Urinary bladder (tissue), 4 donors: ENCODE data around the gene RPSA. TPM values are rescaled to one million over a fixed set of nuclear protein-coding genes. Genes with fewer than 3 reads are reported as not detected.

Source experiments
- DNase-seq: peaks from one replicate; pipeline ENCODE4 v3.0.0-alpha.2; 2015; ENCODE audit errors: extremely low spot score
- H3K27ac ChIP-seq: one replicate; pipeline ENCODE4 v1.5.1; 2013; ENCODE audit warnings: low read depth, mild to moderate bottlenecking, moderate library complexity
- H3K36me3 ChIP-seq: one replicate; pipeline ENCODE4 v1.6.1; 2013; ENCODE audit warnings: mild to moderate bottlenecking, moderate library complexity; ENCODE audit not compliant: insufficient read depth
- H3K4me1 ChIP-seq: one replicate; pipeline ENCODE4 v1.6.1; 2013; ENCODE audit warnings: mild to moderate bottlenecking, moderate library complexity; ENCODE audit not compliant: insufficient read depth
- H3K4me3 ChIP-seq: one replicate; pipeline ENCODE4 v1.5.1; 2013; ENCODE audit warnings: low read depth, low read length
- WGBS: extraction: QIAGEN DNeasy Blood & Tissue Kit; methylation state at CpG from one replicate; pipeline ENCODE4 v1.1.7; 2013; 5-methylcytosine and 5-hydroxymethylcytosine counted together
- polyA plus RNA-seq: library from polyadenylated mRNA; stranded (reverse); fragments of 200-250 nt; gene quantifications from one replicate; pipeline ENCODE4 v1.2.3, GENCODE V29; 2013
- total RNA-seq: library from RNA; depleted of rRNA; stranded (reverse); fragments of >200 nt; gene quantifications from one replicate; pipeline ENCODE4 v1.2.3, GENCODE V29; 2014
- donor health status: healthy with polysubstance abuse.
- donor health status: healthy.

RPSA gene
- total and polyA plus RNA-seq, 2 donors, result 970 to 1,326 TPM

DNA sequence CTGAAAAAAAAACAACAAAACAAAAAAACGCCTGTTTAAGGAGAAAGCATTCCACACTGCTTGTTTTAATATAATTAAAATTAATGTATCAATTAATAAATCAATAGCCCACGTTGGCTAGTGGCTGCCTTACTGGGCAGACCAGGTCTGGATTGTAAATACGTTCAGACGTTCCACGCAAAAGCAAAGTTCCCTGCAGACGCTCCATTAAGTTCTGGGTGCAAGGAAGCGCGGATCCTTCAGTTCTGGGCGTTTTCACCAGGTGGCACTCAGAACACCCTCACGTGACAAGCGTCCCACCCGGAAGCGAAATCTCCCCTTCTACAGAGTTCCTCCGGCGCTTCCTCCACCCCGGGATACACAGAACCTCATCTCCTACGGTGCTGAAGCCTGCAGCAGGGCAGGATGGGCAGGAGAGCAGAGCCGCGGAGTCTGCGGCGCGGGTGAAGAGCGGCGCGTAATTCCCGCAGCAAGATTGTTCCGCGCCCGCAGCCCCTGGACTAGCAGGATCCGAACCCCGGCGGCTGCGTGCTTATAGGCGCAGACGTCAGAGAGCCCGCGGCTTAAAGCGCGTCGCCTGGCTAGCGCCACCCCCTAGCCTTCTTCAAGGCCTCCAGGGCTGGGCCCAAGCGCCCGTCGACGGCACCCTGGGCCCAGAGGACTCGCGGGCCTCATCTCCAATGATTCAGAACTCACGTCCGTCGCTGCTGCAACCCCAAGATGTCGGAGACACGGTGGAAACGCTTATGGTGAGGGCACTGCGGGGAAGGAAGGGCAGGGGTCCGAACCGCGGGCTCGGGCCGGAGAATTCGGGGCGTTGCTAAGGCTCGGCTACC lies 23.3 kb upstream of the RPSA start, which contains the start of gene SLC25A38:
SLC25A38 (plus strand) TSS at position 326 of the 836 bp plus-strand sequence; CDS start at position 681, 355 bp downstream.
- Histone ChIP-seq H3K27ac (peak within 1 kb of the TSS; percentile 97), H3K4me3 (peak within 1 kb of the TSS; percentile 71), H3K4me1 (no peaks in the 10 kb centered on the region), H3K36me3 (no peaks in the 10 kb centered on the region)
- peak; percentile 69 for DNase-seq
- WGBS, result under 1% methylated on average over 62 of the region's 62 CpGs

DNA sequence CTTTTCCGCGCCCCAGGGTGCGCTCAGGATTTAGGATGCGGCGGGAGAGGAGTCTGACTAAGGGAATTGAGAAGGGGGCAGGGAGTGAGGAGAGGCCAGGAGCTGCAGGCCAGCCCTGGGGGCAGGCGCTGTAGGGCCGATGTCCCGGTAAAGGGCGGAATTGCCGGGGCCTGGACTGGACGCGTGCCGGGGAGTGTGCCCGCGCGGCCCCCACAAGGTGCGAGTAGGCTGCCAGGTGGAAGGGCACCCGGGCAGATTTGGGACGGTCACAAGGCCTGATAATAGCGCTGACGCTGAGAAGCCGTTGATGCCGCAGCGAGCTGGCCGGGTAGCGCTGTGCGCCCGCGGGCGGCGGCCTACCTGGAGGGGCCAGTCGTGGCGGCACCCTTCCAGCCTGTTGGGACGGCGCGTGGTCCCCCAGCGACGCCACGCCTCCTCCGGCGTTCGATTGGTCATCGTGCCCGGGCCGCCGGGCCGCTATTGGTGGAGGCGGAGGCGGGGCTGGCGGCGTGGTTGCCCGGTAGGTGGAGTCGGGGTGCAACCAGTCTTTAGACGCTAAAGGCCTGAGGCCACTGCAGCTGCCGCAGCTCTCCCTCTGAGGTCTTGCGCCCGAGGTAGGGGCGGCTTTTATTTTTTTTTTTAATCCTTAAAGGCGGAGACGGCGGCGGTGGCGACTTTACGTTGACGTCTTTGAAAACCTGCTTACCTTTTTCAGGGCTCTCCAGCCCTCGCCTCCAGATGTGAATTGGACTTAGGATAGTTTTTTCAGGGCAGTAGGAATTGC lies 22.4 kb upstream of the RPSA start:
- under 1% methylated on average over 66 of the region's 66 CpGs for whole genome bisulfite sequencing
- peak overlapping the region; percentile 97 for H3K27ac ChIP-seq

GRCh38 chr3:39384665-39385000 lies 21.9 kb upstream of the RPSA start:
- no peak for DNase-seq
- Histone ChIP-seq H3K4me1 (no peaks in the 10 kb centered on the region), H3K36me3 (no peaks in the 10 kb centered on the region), H3K4me3 (peak overlapping the region; percentile 71), H3K27ac (no peak overlapping the region)
- 65% methylated on average over 14 of the region's 14 CpGs for WGBS

More for the DNA sequence above, 22.4 kb upstream of the RPSA start:
- H3K4me1 ChIP-seq, result no peaks in the 10 kb centered on the region
- H3K36me3 ChIP-seq, result no peaks in the 10 kb centered on the region
- peak; percentile 74 for DNase-seq
- H3K4me3 ChIP-seq, result peak overlapping the region; percentile 71

GRCh38 chr3:39385456-39386090 lies 20.9 kb upstream of the RPSA start:
- 74% methylated on average over 9 of the region's 9 CpGs for WGBS
- DNase-seq, result no peak
- Histone ChIP-seq H3K27ac (no peak overlapping the region), H3K4me3 (no peak overlapping the region), H3K4me1 (no peaks in the 10 kb centered on the region), H3K36me3 (no peaks in the 10 kb centered on the region)

GRCh38 chr3:39386318-39386717 lies 20.2 kb upstream of the RPSA start:
- Histone ChIP-seq H3K36me3 (no peaks in the 10 kb centered on the region), H3K4me3 (no peak overlapping the region), H3K4me1 (no peaks in the 10 kb centered on the region), H3K27ac (no peak overlapping the region)
- DNase-seq, result no peak
- WGBS, result 76% methylated on average over 5 of the region's 5 CpGs

DNA sequence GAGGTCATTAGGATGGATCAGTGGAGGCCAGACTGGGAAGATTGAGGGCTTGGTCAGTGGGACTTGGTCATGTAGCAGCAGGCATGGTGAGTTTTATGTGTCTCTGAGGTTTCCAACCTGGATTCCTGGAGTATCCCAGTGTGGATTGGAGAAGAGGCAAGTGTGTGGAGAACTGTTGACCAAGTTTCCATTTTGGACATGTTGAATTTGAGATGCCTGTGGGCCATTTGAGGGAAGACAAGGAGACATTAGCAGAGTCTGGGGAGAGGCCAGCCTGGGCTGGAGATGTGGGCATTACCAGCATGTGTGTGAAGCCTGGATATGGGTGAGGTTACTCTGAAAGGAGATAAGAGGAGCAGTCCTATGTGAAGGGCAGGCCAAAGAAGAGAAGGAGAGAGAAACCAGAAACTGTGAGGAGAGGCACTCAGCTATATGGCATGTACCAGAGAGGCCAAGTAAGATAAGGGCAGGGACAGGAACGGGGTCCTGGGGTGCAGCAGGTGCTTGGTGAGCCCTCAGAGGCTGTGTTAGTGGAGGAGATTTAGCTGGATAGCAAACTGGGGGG lies 19.0 kb upstream of the RPSA start:
- 83% methylated on average over 1 of the region's 1 CpG for WGBS
- DNase-seq, result no peak
- Histone ChIP-seq H3K36me3 (peaks cover 3% of the 10 kb centered on the region), H3K4me1 (no peaks in the 10 kb centered on the region), H3K4me3 (no peak overlapping the region), H3K27ac (no peak overlapping the region)

DNA sequence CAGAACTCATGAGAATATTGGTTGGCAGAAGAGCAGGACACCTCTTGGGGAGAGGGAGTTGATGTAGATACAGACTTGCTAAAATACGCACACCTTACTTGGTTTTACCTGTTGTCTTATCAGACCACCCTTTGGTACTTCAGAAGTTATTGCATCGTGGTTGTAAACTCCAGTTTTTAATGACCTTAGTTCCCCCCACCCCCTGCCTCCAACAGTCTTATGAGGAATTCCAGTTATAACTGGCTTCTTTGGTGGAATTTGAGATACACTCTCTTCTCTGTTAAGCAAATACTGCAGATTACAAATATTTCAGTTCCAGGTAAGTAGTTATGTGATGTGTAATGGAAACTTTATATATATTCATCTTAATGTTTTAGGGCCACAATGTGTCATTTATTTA lies 18.4 kb upstream of the RPSA start:
- DNase-seq, result no peak
- 76% methylated on average over 2 of the region's 2 CpGs for WGBS
- H3K27ac ChIP-seq, result no peak overlapping the region
- H3K4me3 ChIP-seq, result no peak overlapping the region
- H3K36me3 ChIP-seq, result peaks cover 3% of the 10 kb centered on the region
- no peaks in the 10 kb centered on the region for H3K4me1 ChIP-seq

GRCh38 chr3:39388741-39389248 lies 17.7 kb upstream of the RPSA start:
- H3K27ac ChIP-seq, result no peak overlapping the region
- no peak overlapping the region for H3K4me3 ChIP-seq
- no peaks in the 10 kb centered on the region for H3K4me1 ChIP-seq
- DNase-seq, result no peak
- 85% methylated on average over 2 of the region's 2 CpGs for WGBS
- peaks cover 3% of the 10 kb centered on the region for H3K36me3 ChIP-seq

GRCh38 chr3:39390181-39390580 lies 16.3 kb upstream of the RPSA start:
- no peak overlapping the region for H3K27ac ChIP-seq
- H3K4me3 ChIP-seq, result no peak overlapping the region
- WGBS, result 86% methylated on average over 4 of the region's 4 CpGs
- H3K36me3 ChIP-seq, result peaks cover 3% of the 10 kb centered on the region
- no peak for DNase-seq
- no peaks in the 10 kb centered on the region for H3K4me1 ChIP-seq

GRCh38 chr3:39396690-39397089 lies 9.8 kb upstream of the RPSA start:
- DNase-seq, result no peak
- Histone ChIP-seq H3K4me1 (no peaks in the 10 kb centered on the region), H3K36me3 (peaks cover under 1% of the 10 kb centered on the region), H3K4me3 (no peak overlapping the region), H3K27ac (no peak overlapping the region)
- WGBS, result 83% methylated on average over 3 of the region's 3 CpGs

GRCh38 chr3:39398700-39399099 lies 7.8 kb upstream of the RPSA start:
- WGBS, result 80% methylated on average over 4 of the region's 4 CpGs
- Histone ChIP-seq H3K36me3 (no peaks in the 10 kb centered on the region), H3K27ac (no peak overlapping the region), H3K4me3 (no peak overlapping the region), H3K4me1 (no peaks in the 10 kb centered on the region)
- no peak for DNase-seq

GRCh38 chr3:39401983-39402382 lies 4.5 kb upstream of the RPSA start:
- Histone ChIP-seq H3K4me3 (no peak overlapping the region), H3K36me3 (no peaks in the 10 kb centered on the region), H3K27ac (no peak overlapping the region), H3K4me1 (no peaks in the 10 kb centered on the region)
- DNase-seq, result no peak
- 51% methylated on average over 2 of the region's 2 CpGs for WGBS

DNA sequence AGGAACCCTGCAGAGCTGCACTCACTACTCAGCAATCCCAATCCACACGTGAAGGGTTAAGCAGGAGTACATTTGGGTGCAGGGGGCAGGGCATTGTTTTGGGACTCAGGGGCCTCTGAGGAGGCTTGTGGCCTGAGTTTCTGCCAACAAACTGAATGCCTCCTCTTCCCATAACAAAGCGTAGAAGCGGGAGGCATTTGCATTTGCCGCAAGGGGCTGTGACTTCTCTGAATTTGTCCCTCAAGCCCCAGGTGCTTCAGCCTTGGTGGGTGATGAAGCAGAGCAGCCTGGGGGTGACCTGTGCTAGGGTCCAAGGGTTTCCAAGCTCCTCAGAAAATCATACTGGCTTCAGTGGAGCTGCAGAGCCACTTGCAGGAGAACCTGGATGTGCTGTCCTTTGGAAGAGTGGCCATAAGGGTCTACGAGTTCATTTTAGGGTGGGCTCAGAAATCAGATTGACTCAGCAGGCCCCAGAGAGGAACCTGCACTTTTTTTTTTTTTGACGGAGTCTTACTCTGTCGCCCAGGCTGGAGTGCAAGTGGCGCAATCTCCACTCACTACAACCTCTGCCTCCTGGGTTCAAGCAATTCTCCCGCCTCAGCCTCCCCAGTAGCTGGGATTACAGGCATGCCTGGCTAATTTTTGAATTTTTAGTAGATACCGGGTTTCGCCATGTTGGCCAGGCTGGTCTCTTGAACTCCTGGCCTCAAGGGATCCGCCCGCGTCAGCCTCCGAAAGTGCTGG lies 1.4 kb upstream of the RPSA start:
- 85% methylated on average over 15 of the region's 15 CpGs for WGBS
- Histone ChIP-seq H3K36me3 (no peaks in the 10 kb centered on the region), H3K4me3 (no peak overlapping the region)

More for the DNA sequence above, 1.4 kb upstream of the RPSA start:
- no peak overlapping the region for H3K27ac ChIP-seq
- peaks cover 1% of the 10 kb centered on the region for H3K4me1 ChIP-seq
- no peak for DNase-seq
